ENCODE data around the gene ENTREP3.

Gene ENTREP3

GRCh38 chr1:155277902-155278688 lies 22.8 kb upstream of the ENTREP3 start:
- peak; percentile 69 for DNase-seq

- peak; percentile 94 for DNase-seq
Observed at GRCh38 chr1:155277070-155277901, 22.0 kb upstream of the ENTREP3 start, which contains the start of gene HCN3. Gene HCN3, plus strand, starts transcription at chr1:155277463. Its CDS starts 128 bp downstream, at chr1:155277591.

- peak; percentile 93 for DNase-seq
Observed at GRCh38 chr1:155273343-155274245, 18.3 kb upstream of the ENTREP3 start, which contains the start of gene CLK2. Gene CLK2, minus strand, starts transcription at chr1:155273504. Its CDS starts 2,527 bp downstream, at chr1:155270977.

- no peak for DNase-seq
Observed at GRCh38 chr1:155272466-155273342, 17.4 kb upstream of the ENTREP3 start.

GRCh38 chr1:155269381-155269780 lies 14.1 kb upstream of the ENTREP3 start:
- DNase-seq, result no peak

- DNase-seq, result no peak
Observed at GRCh38 chr1:155268630-155269029, 13.3 kb upstream of the ENTREP3 start.

GRCh38 chr1:155267373-155267772 lies 12.1 kb upstream of the ENTREP3 start:
- no peak for DNase-seq

- no peak for DNase-seq
Observed at GRCh38 chr1:155266553-155266952, 11.3 kb upstream of the ENTREP3 start.

GRCh38 chr1:155263067-155263466 lies 7.8 kb upstream of the ENTREP3 start:
- DNase-seq, result no peak

GRCh38 chr1:155261852-155262673 lies 6.8 kb upstream of the ENTREP3 start, which contains the start of gene SCAMP3:
Gene SCAMP3, minus strand, starts transcription at chr1:155262360. Its CDS starts 209 bp downstream, at chr1:155262151.
- DNase-seq, result peak; percentile 91

GRCh38 chr1:155261493-155261851 lies 6.2 kb upstream of the ENTREP3 start:
- DNase-seq, result no peak

- no peak for DNase-seq
Observed at GRCh38 chr1:155260276-155260675, 5.0 kb upstream of the ENTREP3 start.

GRCh38 chr1:155256058-155256852 lies 972 bp upstream of the ENTREP3 start:
- no peak for DNase-seq

GRCh38 chr1:155254714-155255242 lies 505 bp downstream of the ENTREP3 start:
- no peak for DNase-seq

- no peak for DNase-seq
Observed at GRCh38 chr1:155254228-155254713, 1.0 kb downstream of the ENTREP3 start.

- DNase-seq, result no peak
Observed at GRCh38 chr1:155253797-155254196, 1.5 kb downstream of the ENTREP3 start.

GRCh38 chr1:155253208-155253607 lies 2.1 kb downstream of the ENTREP3 start:
- no peak for DNase-seq

GRCh38 chr1:155251566-155251965 lies 3.7 kb downstream of the ENTREP3 start:
- DNase-seq, result no peak
